ENCODE data around the gene SLCO3A1.

SLCO3A1 gene

GRCh38 chr15:91853511-91853947, at the start of gene SLCO3A1:
TSS of gene SLCO3A1 (plus strand) at chr15:91853708.
- peak; percentile 51 for DNase-seq (ENCODE audit: low spot score)

- no peak for DNase-seq (ENCODE audit: low spot score)
Observed at GRCh38 chr15:91807122-91807521, 46.4 kb upstream of the SLCO3A1 start.

- no peak for DNase-seq (ENCODE audit: low spot score)
Observed at GRCh38 chr15:91813924-91814323, 39.6 kb upstream of the SLCO3A1 start.

- DNase-seq (ENCODE audit: low spot score): no peak
Observed at GRCh38 chr15:91816942-91817341, 36.6 kb upstream of the SLCO3A1 start.

GRCh38 chr15:91821458-91821857, 32.0 kb upstream of the SLCO3A1 start:
- DNase-seq (ENCODE audit: low spot score): peak; percentile 24

- no peak for DNase-seq (ENCODE audit: low spot score)
Observed at GRCh38 chr15:91824256-91824655, 29.3 kb upstream of the SLCO3A1 start.

GRCh38 chr15:91826443-91826842, 27.1 kb upstream of the SLCO3A1 start:
- DNase-seq (ENCODE audit: low spot score): no peak

- DNase-seq (ENCODE audit: low spot score): no peak
Observed at GRCh38 chr15:91833056-91833455, 20.5 kb upstream of the SLCO3A1 start.

GRCh38 chr15:91839867-91840266, 13.6 kb upstream of the SLCO3A1 start:
- DNase-seq (ENCODE audit: low spot score): no peak

GRCh38 chr15:91841861-91842260, 11.6 kb upstream of the SLCO3A1 start:
- DNase-seq (ENCODE audit: low spot score): no peak

GRCh38 chr15:91844341-91844740, 9.2 kb upstream of the SLCO3A1 start:
- no peak for DNase-seq (ENCODE audit: low spot score)

GRCh38 chr15:91844928-91845327, 8.6 kb upstream of the SLCO3A1 start:
- DNase-seq (ENCODE audit: low spot score): no peak

GRCh38 chr15:91845720-91846119, 7.8 kb upstream of the SLCO3A1 start:
- DNase-seq (ENCODE audit: low spot score): no peak

GRCh38 chr15:91849180-91849579, 4.3 kb upstream of the SLCO3A1 start:
- no peak for DNase-seq (ENCODE audit: low spot score)

- peak; percentile 68 for DNase-seq (ENCODE audit: low spot score)
Observed at GRCh38 chr15:91849749-91850161, 3.8 kb upstream of the SLCO3A1 start.

GRCh38 chr15:91852741-91853510, 582 bp upstream of the SLCO3A1 start:
- DNase-seq (ENCODE audit: low spot score): peak; percentile 71

- DNase-seq (ENCODE audit: low spot score): peak; percentile 52
Observed at GRCh38 chr15:91853948-91854638, 585 bp downstream of the SLCO3A1 start.

GRCh38 chr15:91854639-91854990, 1.1 kb downstream of the SLCO3A1 start:
- no peak for DNase-seq (ENCODE audit: low spot score)

GRCh38 chr15:91855241-91855640, 1.7 kb downstream of the SLCO3A1 start:
- DNase-seq (ENCODE audit: low spot score): no peak

- DNase-seq (ENCODE audit: low spot score): peak; percentile 16
Observed at GRCh38 chr15:91855684-91856489, 2.4 kb downstream of the SLCO3A1 start.

- no peak for DNase-seq (ENCODE audit: low spot score)
Observed at GRCh38 chr15:91857224-91857585, 3.7 kb downstream of the SLCO3A1 start.

- no peak for DNase-seq (ENCODE audit: low spot score)
Observed at GRCh38 chr15:91857772-91858171, 4.3 kb downstream of the SLCO3A1 start.

GRCh38 chr15:91860498-91860897, 7.0 kb downstream of the SLCO3A1 start:
- no peak for DNase-seq (ENCODE audit: low spot score)

All from RKO (cell line).